ENCODE results near the gene PLEKHH1.
A peak's percentile ranks its signal among the peaks of the same experiment; 100 is the strongest.

Gene PLEKHH1

DNA sequence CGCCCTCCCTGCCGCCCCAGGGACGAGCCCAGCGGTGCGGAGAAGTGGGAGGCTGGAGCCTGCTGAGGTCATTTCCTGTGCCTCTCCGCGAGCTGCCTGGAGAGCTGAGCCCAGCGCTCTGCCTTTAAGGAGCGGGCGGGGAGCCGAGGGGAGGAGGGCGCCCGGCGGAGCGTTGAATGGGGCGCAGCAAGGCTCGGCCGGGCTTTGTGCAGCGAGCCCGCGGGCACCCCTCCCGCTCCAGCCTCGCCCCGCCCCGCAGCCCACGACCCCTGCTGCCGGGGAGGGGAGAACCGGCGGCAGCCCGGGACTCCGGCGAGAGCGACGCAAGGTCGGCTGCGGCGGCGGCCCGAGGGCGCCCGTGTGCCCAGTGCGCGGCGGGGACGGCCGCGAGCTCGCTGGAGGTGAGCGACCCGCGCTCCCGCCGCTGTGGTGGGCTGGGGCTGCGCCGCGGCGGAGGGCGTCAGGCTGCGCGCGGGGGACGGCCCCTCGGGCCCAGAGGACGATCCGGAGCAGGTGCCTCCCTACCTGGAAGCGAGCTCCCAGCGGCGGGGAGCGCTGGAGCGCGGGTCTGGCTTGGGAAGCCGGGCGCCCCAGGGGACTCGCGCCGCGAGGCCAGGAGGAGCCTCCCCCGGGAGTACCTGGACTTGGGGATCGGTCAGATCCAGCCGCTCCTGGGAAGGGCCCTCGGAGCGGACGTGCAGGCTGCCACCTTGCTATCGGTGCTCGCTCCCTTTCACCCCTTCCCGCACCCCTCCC, at the start of gene PLEKHH1:
Gene PLEKHH1, plus strand, starts transcription at position 293 of the 756 bp plus-strand sequence. CDS start 8,578 bp downstream, outside the sequence.
- peak; percentile 95 for DNase-seq (ENCODE audit: low spot score)

DNA sequence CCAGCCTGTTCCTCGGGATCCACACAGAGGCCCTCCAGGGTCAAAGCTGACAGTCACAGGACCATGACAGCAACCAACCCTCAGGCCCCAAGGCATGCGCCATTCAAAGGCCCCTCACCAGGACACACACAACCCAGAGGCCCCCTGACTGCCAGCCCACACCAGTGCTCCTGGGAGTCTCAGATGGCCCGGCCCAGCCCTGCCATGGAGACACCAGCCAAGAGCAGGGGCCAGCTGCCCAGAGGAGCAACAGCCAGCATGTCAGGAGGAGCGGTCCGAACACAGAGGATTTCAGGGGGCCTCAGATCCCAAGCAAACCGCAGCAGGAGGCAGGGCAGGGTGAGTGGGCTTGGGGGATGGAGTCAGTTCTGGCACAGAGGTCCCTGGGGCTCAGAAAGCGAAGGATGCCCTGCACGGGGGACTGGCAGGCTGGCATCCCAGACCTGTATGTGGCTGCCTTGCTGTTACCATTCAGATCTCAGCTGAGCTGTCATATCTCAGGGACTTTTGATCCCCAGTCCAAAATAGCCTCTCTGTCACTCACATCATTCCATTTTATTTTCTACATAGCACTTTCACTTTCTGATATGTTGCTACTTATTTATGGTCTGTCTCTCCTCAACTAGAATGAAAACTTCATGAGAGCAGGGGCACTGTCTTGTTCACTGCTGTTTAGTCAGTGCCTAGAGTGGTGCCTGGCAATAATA, 49.4 kb upstream of the PLEKHH1 start:
- no peak for DNase-seq (ENCODE audit: low spot score)

DNA sequence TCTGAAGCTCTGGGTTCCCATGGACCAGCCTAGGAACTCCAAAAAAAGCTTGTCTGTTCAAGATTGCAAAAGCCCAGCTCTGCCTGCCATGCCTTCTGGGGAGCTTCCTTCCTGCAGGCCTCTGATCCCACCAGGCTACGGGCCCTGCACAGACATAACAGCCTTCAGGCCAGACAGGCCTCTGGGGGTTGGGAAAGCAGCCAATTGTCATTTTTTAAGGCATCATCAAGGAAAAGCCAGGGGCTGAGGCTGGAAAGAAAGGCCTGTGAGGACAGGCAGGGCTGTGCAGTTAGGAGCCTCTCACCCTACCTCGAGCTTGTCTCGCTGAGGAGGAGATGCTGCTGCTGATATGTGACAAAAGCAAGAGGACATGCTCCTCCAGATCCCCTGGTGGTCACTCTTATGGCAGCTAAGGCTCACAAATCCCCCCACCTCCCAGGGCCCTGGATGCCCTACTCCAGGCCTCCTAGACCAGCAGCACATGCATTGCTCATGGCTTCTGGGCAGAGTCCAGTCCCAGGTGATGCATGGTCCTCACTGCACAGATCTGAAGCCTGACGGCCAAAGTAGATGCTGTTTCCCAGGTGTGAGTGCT, 47.5 kb upstream of the PLEKHH1 start:
- no peak for DNase-seq (ENCODE audit: low spot score)

DNA sequence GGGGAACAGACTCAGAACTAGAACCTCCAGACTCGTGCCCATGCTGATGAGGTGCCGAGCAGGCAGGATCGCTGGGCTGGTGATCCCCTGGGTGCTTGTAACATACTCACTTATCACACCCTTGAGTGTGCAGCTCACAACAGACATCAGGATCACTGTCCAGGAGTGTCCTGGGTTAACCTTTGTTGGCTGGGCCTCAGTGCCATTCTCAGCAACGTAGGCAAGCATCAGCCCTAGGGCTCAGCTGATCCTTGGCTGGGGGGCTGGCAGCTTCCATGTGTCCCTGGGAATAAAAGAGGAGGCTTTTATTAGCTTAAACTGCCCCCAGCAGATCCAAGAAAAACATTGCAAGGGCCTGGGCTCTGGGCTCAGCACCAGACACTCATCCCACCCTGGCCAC, 46.2 kb upstream of the PLEKHH1 start:
- DNase-seq (ENCODE audit: low spot score): no peak

DNA sequence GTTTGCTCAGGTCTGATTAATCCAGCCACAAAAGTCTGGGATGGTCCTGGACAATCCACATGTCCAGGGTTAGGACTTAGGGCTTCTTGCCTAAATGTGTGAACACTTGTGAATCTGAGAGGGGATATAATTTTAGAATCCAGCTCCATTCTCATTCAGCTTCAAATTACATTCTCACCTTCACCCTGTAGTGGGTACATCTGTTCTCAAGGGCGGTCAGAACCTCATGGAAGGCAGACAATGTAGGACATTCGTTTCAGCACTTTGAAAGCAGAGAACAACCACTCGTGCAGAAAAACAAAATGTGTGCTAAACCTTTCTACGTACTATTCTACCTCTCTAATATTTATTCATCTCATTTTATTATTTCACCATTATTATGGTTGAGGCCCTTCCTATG, 45.8 kb upstream of the PLEKHH1 start:
- DNase-seq (ENCODE audit: low spot score): no peak

DNA sequence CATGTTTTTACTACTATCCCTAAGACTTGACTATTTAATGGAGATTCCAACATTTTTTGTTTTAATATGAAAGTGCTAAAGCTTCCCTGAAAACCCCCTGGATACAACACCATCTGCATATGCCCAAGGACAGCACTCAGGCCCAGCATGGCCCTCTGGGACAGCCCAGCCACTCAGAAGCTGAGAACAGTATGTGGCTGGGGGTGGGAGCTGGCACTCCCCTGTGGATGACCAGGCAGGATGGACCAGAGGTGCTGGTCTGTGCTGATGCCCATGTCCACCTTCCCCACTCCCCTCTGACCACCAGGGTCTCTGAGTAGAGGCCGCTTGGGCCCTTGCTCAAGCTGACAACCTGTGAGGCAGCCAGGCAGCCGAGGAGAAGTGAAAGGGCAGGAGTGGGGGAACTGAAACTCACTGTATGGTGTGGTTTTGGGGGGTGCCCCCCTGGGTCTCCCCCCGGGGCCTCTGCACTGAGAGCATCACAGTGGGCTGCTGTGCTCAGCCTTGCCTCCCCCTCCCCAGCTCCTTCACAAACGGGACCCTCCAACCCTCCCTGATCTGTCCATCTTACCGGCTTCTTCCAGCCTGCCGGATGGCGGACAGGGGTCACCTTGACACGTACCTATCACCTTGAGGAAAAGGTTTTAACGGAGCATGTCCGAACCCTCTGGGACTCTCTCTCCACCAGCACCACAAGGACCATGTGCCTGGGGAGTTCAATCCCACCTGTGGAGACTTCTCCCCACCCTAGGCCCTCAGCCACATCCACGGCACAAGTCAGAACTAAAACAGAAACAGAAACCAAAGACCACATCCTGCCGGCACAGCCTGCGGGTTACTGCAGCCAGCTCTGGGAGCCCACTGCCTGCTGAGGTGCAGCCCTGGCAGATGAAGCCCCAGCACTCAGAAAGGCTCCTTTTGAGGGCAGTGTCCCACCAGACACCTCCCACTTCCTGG, 44.9 kb upstream of the PLEKHH1 start, which contains the start of gene TMEM229B:
Gene TMEM229B, minus strand, starts transcription at position 785 of the 957 bp plus-strand sequence. CDS start 14,798 bp downstream, outside the sequence.
- no peak for DNase-seq (ENCODE audit: low spot score)

DNA sequence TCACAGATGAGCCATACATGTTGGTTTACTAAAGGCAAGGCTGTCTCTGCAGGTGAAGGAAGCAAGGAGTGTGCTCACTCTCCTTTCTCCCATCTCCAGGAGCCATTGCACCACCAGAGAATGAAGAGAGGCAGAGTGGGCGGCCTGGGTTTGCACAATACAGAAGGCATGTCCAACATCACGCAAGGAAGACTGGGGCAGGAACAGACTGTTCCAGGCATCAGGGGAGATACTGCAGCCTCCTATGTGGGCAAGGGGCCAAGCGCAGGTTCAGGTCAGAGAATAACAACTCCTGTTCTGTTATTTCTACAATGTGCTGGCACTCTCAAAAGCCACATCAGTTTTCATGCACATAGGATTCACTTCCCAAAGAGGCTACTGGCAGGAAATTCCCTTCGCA, 42.9 kb upstream of the PLEKHH1 start:
- no peak for DNase-seq (ENCODE audit: low spot score)

DNA sequence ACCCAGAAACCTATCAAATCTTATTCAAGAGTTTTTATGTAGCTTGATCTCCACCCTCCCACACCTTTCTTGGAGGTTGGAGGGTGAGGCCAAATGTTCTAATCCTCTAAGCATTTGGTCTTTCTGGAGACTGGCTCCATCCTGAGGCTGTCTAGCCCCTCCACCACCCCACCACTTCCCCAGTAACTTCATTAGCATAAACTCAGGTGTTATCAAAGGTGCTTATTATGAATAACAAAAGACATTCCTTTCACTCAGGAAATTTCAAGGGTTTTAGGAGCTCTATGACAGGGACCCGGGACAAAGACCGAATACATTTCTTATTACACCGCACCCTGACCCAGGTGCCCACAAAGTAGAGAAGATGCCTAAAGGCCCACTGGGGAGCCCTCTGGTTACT, 41.8 kb upstream of the PLEKHH1 start:
- DNase-seq (ENCODE audit: low spot score): no peak

DNA sequence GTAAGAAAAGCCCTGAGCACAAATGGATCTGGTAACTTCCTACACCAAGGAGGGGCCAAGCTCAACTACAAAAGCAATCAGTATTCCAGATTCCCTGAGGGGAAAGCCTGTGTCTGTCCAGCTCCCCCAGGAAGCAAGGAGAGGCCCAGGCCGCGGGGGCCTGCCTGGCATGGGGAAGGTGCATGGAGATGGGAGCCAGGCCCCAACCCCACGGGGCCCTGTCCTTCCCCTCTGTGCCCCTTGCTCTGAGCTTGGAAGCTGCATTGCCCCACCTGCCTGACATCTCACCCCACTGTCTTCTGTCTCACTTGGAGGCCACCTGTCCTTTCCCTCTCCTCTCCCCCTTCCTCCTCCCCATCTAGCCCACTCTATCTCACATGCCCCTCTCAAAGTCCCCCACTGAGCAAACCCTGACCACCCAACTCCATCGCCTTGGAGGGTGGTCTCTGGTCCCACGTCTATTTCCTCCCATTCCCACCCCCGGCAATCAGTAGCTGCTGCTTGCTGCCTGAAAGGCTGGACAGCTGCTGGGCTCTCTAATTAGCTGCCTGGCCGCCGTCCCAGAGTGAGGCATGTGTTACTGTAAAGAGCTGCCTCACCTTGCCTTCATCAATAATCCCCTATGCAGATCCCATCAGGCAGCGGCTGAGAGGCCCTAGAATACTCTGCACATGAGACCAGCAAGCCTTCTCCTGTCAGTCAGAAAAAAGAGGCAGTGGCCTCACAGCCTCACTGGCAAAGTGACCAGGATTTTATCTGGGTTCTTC, 41.2 kb upstream of the PLEKHH1 start:
- no peak for DNase-seq (ENCODE audit: low spot score)

DNA sequence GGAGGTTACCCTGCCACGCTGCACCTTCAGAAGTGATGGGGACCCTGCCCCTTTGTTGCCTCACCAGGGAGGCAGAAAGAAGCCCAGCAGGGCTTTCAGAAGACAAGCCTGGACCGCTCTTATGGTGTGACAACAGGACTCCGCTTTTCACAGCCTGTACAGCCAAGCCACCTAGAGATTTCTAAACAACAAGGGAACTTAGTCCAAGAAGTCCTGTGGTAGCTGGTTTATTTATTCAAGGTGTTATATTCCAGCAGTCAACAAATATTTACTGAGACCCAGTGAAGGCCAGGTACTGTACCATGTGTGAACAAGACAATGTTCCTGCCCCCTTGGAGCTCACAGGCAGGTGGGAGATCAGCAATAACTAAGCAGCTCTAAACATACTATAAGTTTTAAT, 40.6 kb upstream of the PLEKHH1 start:
- DNase-seq (ENCODE audit: low spot score): no peak

DNA sequence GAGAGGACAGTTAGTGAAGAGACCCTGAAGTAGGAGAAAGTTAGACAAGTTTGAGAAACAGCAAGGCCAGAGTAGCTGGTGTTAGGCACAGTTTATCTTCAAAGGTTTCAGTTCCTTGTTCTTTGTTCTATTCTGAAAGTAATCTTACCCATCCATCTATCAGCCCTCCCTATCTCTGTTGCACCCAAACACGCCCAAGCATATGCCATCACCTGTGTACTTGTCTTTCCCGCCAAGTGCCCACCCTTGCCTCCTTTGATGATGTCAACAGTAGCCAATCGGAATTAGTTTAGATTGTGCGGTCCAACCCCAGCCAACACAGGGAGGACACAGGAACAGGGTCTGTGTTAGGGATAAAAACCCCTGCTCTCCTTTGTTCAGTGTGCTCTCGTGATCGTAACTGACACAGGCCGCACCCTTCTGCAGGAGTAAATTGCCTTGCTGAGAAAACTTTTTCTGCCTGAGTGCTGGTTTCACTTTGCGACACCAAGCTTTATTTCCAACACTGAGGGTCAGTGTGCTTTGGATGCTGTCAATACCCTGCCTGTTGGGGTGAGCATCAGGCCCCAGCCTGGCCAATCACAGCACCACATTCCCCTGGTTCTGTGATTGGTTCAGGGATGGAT, 39.9 kb upstream of the PLEKHH1 start:
- DNase-seq (ENCODE audit: low spot score): no peak

DNA sequence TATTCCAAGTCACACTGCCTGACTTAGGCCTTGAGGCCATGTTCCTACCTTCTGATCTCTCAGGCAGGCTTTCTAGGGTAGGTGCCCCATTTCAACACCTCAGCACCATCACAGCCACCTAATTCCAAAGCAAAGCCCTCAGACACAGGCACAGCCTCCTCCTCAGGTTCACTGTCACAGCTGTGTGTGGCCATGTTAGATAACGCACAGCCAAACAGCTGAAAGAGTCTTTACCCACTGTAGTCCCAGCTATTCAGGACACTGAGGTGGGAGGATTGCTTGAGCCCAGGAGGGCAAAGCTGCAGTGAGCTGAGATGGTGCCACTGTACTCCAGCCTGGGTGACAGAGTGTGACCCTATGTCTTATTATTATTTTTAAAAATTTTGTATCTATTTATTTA, 37.3 kb upstream of the PLEKHH1 start:
- DNase-seq (ENCODE audit: low spot score): no peak

DNA sequence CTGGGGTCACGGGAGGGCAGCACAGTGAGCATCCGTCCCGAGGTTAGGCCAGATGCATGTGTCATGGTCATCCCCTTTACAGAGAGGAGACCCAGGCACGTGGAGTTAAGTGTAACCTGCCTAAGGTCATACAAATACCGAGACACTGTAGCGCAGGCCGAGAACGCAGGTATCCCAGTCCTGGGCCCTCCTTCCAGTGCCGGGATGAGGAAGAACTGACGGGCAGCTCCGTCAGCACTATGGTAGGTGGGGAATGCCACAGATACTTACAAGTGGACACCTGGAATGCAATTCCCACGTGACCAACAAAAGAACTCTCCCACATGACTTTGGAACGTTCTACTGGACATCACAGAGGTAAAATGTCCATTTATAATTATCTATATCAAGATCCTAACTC, 35.9 kb upstream of the PLEKHH1 start:
- no peak for DNase-seq (ENCODE audit: low spot score)

DNA sequence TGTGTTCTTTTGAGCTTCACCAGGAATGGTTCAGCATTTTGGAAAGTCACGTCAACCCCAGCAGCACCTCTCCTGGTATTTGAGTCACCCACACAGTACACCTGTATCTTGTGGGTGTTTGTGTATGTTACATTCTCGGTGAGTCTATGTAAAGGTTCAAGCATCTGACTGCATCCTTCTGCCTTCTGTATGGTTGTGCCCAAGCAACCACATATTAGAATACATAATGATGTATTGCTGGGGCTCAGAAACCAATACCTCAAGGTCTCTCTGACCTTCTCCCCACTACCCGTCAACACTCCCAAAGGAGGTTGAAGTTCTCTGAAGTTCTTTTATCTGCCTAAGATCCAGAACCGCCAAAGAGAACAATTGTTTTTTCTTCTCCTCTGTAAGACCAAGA, 35.4 kb upstream of the PLEKHH1 start:
- DNase-seq (ENCODE audit: low spot score): no peak

DNA sequence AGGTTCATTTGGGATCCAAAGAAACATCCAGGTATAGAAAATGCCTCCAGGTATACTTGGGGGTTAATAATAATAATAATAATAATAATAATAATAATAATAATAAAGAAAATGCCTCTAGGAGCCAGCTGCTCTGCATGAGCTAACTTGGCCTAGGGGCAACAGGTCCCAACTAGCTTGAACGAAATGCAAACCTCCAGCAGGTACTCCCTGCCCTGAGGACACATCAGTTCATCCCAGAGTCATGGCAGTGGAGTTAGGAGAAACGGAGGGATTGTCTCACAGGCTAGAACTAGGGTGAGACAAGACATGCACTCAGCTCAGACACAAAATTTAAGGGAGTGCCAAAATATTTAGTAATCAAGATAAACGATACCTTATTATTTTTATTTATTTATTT, 32.1 kb upstream of the PLEKHH1 start:
- DNase-seq (ENCODE audit: low spot score): no peak

DNA sequence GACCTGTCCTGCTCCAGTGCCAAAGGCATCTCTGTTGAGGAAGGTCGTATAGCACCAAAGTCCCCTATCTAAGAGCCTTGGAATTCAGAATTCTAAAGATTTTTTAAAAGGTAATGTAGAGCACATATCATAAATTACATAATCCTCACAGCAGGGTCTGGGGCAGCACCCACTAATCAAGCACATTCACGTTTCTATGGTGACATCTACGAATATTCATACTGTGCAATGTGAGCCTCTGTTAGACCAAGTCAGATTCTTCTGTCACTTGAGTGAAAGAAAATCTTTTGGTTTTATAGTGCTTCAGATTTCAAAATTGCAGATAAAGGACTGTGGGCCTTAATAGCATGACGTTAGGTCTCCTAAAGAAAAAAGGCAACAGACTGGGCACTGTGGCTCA, 31.4 kb upstream of the PLEKHH1 start:
- DNase-seq (ENCODE audit: low spot score): no peak

DNA sequence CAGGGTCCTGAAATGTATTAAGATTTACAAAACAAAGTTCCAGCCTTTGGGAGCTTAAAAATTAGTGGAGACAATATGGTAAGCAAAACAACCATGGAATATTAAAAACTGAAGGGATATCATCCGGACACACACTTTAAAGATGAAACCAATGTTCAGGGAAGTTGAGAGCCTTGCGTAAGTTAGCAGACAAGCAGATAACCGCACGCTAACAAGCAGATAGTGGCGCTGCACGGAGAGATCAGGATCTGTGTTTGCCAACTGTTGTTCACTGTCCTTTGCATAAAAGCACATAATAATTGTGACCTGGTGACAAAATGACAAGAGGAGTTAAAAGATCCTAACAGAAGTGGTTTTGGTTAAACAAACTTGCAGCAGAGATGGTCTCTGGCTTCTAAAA, 30.2 kb upstream of the PLEKHH1 start:
- DNase-seq (ENCODE audit: low spot score): no peak

DNA sequence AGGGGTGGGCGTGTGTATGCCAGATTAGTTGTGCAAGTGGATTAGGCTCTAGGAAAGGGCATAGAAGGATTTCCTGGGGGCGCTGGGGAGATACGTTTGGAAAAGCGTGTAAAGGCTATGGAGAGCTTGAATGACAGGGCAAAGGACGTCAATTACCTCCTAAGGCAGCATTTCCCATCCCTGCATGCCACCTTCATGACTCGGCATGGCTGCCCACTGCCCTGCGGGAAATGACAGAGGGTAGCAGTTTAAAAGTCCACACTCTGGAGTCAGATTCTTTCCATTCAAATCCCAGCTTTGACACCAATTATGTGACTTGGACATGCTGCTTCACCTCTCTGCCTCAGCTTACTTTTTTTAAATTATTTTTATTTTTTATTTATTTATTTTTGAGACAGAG, 29.8 kb upstream of the PLEKHH1 start:
- no peak for DNase-seq (ENCODE audit: low spot score)

DNA sequence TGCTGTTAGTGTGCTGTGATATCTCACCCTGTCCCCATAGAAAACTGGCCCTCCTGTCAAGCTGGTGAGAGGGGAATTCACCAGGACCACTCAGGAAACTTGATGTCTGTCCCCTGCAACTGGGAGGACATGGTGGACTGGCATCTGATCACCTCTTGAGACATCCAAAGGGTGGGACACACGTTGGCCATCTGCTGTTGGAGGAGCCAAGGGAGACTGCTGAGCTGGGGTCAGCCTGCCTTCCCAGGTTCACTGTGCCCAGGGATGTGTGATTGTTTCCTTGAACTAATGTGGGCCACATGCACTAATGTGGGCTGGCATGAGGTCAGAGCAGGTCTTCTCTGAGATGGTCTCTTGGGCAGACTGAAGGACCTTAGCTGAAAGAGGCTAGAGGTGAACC, 27.8 kb upstream of the PLEKHH1 start:
- DNase-seq (ENCODE audit: low spot score): no peak

DNA sequence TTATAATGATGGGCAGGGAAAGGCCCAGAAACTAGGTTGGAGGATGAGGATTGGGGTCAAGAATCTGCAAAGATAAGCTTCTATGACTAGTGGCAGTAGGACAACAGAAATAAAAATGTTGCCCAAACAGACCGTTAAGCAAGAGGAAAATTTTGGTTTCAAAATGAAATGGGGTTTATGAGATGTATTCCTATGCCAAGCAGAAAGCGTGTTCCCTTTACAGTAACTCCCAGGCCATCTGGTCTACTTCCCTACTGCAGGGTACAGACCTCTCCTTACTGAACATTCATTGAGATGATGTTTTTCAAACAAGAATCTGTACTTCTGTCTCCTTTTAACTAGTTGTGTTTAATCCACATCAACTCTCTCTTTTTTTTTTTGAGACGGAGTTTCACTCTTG, 24.1 kb upstream of the PLEKHH1 start:
- DNase-seq (ENCODE audit: low spot score): no peak

DNA sequence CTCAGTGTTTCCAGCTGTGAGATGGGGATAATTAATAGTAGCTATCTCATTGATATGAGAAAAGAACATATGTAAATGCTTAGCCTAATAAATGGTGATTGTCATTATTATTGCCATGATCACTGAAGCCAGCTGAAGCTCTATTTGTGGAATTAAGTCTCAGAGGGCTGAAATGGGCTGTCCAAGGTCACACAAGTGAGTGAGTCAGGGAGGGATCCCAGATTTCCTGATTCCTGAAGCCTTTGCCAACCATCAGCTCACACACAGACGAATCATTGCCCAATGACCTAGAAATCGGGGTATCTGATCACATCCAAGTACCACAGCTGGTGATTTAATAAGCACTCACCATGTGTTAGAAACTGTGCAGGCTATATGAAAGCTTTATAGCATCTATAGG, 23.0 kb upstream of the PLEKHH1 start:
- no peak for DNase-seq (ENCODE audit: low spot score)

All from putamen (tissue), 1 donor.